Measurements from ENCODE around the gene BTBD1.

The BTBD1 gene

GRCh38 chr15:83066734-83067637 lies at the start of gene BTBD1:
BTBD1 (minus strand) TSS chr15:83067252; CDS start chr15:83067151, 101 bp downstream.
- peak; percentile 90 to 95 for DNase-seq (ENCODE audit: low read depth in 2 of 2)

GRCh38 chr15:83115831-83116565 lies 48.9 kb upstream of the BTBD1 start:
- DNase-seq (ENCODE audit: low read depth in 2 of 2) = no peak

- DNase-seq (ENCODE audit: low read depth in 2 of 2) = no peak
Measured at GRCh38 chr15:83115410-83115809, 48.4 kb upstream of the BTBD1 start.

- DNase-seq (ENCODE audit: low read depth in 2 of 2) = no peak
Measured at GRCh38 chr15:83114856-83115255, 47.8 kb upstream of the BTBD1 start.

DNA sequence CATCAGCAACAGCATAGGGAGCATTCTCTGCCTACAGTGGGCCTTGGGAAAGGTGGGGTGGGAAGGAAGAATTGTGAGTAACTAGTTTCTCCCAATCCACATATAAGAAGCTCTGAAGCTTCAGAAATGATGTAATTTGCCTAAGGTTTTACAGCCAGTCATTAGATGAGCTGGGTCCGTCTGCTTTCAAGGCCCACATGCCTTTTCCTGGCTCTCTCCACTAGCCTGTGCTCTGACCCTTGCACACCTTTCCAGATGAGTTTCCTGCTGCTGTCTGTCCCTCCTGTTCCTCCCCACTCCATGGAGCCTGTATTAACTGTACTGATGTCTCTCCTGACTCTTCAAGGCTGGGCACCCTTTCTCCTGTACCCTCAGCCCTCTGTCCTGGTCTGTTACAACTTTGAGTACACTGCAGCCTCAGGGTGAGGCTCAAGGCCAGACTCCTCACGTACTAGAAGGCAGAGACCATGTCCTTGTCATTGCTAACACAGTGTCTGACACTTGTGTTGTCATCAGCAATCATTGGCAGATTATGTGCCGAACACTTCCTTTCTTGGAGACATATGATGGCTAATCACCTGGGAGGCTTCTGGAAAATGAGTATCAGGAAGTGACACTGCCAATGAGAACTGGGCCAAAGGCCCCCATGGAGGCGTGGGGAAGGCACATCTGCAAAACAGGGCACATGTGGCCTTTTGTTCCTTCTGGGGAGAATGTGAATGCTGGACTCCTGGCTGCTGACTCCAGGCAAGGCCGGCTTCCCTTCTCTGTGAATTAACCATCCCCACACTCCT lies 47.0 kb upstream of the BTBD1 start:
- DNase-seq (ENCODE audit: low read depth in 2 of 2) = no peak

- no peak for DNase-seq (ENCODE audit: low read depth in 2 of 2)
Measured at GRCh38 chr15:83112956-83113299, 45.9 kb upstream of the BTBD1 start.

DNA sequence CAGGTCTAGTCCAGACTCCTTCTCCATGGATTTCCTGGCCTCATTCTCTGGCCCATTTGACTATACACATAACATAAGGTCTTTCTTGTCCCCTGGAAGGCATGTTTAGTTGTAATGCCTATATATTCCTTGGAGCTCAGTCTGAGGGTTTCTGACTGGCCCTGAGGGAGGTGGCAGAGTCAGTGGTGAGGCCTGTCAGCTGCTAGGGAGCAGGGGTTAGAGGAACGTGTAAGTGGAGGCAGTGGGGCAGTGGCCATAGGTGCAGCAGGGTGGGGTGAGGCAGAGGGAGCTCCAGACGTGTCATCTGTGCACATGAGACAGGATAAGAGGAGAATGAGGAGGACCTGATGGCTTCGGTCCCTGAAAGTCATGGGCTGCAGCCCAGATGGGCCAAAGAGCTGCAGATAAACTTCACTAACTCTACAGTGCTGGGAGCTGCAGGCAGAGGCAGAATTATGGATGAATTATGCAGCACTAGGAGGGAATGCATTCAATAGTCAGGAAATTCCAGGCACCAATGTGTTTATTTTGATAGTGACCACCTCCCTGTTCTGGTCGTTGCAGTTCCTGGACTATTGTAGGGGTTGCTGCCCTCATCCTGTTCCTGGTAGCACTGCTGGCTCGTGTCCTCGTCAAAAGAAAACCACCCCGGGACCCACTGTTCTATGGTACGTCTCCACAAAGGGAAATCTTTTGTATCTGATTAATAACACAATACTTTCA lies 45.3 kb upstream of the BTBD1 start:
- no peak for DNase-seq (ENCODE audit: low read depth in 2 of 2)

DNA sequence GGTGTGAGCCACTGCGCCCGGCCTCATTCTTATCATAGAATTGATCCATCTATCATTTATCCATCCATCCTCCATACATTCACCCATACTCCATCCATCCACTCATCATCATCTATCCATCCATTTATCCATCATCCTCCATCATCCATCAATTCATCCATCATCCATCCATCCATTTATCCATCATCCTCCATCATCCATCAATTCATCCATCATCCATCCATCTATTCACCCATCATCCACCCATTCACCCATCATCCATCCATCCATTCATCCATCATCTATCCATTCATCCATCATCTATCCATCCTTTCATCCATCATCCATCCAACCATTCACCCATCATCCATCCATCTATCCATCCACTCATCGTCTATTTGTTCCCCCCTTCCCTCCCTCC lies 44.1 kb upstream of the BTBD1 start:
- no peak for DNase-seq (ENCODE audit: low read depth in 2 of 2)

GRCh38 chr15:83110381-83110780 lies 43.3 kb upstream of the BTBD1 start:
- no peak for DNase-seq (ENCODE audit: low read depth in 2 of 2)

- no peak for DNase-seq (ENCODE audit: low read depth in 2 of 2)
Measured at GRCh38 chr15:83109532-83109931, 42.5 kb upstream of the BTBD1 start.

DNA sequence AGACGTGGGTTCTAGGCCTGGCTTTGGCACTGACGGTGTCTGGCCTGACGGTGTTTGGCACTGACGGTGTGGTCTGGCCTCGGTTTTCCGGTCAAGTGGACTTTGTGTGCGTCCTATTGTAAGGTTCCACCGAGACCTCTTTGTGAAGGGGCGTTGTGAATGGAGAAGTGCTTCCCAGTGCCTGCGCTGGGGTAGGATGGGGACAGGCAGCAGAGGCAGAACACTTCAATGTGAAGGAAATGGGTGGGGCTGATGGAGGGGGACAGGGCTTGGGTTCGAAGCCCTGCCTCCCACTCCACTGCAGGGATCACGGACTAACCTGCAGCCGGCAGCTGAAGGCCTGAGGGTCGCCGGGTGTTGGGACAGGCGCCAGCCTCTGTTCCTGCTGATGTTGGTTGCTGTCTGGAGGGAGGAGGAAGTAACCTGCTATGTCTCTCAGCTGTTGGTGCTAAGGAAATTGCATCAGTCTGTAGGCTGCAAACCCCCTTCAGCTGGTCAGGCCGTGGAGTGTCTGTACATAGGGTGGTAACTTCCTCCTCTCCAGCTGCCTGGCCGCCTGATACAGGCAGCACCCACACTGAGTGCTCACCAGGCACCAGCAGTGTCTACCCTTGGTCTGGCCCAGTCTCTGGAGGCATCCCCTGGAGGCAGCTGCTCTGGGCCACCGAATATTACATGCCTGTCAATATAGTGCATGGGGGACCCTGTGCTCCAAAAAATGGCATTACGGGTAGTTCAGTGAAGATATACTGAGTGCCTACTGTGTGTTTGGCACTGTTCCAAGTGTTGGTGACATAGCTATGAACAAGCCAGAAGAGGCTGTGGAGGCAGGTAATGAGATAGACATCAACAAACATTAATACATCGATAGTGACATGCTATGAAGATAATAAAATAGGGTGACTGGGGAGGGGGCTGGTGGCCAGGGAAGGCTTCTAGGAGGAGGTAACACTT lies 41.5 kb upstream of the BTBD1 start:
- no peak for DNase-seq (ENCODE audit: low read depth in 2 of 2)

- DNase-seq (ENCODE audit: low read depth in 2 of 2) = no peak
Measured at GRCh38 chr15:83107841-83108181, 40.8 kb upstream of the BTBD1 start.

- no peak for DNase-seq (ENCODE audit: low read depth in 2 of 2)
Measured at GRCh38 chr15:83106994-83107840, 40.2 kb upstream of the BTBD1 start, which contains the start of gene TM6SF1. TM6SF1 (plus strand) TSS chr15:83107645; CDS start chr15:83107681, 36 bp downstream.

DNA sequence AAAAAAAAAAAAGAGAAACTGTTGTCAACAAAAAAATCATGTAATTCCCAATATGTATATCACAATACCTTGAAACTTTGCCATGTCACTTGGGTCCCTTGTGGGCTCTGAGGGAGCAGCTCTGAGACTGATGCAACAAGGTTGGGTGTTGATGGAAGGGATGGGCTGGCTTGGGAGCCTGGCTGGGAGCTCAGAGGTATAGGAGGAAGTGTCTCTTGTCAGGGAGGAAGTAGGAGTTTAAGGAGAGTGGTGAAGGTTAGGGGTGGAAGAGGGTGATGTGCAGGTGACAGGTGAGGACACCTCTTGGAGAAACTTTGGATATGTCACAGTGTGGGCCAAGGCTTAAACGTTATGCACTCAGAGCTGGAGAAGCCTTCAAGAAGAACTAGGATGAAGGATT lies 38.4 kb upstream of the BTBD1 start:
- DNase-seq (ENCODE audit: low read depth in 2 of 2) = no peak

- DNase-seq (ENCODE audit: low read depth in 2 of 2) = no peak
Measured at GRCh38 chr15:83104141-83104540, 37.1 kb upstream of the BTBD1 start.

- no peak for DNase-seq (ENCODE audit: low read depth in 2 of 2)
Measured at GRCh38 chr15:83102346-83102745, 35.3 kb upstream of the BTBD1 start.

DNA sequence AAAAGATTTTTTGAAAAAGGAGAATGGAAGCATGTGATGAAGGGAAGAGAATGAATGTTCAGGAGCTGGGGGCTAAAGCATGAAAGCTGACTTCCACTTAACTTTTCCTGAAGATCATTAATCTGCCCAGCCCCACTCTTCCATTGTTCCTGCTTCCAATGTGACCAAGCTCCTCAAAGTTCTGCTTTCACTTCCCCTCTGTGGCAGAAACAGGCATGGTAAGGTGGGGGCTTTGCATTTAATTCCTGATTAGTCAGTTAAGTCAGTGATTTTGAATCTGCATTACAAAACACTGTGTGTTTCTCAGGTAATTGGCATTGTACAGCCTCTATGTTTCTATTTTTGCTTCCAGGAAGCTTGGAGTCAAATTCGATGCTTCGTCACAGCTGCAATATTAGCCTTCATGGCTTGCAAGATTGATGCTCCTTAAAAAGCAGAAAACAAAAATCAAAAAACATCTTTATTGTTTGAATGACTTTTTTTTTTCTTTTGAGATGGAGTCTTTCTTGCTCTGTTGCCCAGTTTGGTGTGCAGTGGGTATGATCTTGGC lies 33.1 kb upstream of the BTBD1 start:
- DNase-seq (ENCODE audit: low read depth in 2 of 2) = no peak

- no peak for DNase-seq (ENCODE audit: low read depth in 2 of 2)
Measured at GRCh38 chr15:83099290-83099689, 32.2 kb upstream of the BTBD1 start.

- DNase-seq (ENCODE audit: low read depth in 2 of 2) = no peak
Measured at GRCh38 chr15:83098079-83098478, 31.0 kb upstream of the BTBD1 start.

All from stimulated activated CD8-positive, alpha-beta memory T cell treated with anti-CD3 and anti-CD28 coated beads, Interleukin-15, amount 100 ng/mL, for 48 hours (primary cell).